HCEC 1CT (cell line): ENCODE data around the gene OPHN1.
A peak's percentile ranks its signal among the peaks of the same experiment; 100 is the strongest.

Experiments used
- DNase-seq: peaks from one replicate; pipeline ENCODE4 v3.0.0-alpha.2; 2017

OPHN1 gene

DNA sequence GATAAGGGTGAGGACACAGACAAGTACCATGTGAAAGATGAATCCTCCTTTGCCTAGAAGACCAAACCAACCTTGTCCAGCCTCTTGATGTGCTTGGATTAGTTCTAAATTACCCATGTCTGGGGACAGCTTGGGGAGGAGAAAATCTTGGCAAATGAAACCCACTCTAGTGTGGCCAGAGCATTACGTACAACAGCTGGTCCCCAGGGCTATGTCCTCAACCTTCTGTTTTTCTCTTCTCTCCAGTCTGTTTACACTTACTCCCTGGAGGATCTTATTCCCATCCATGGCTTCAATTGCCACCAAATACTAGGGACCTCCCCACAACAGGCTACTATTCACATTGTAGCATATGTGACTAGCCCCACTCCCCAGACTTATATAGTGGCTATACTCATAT is 384.5 kb downstream of the OPHN1 start:
- DNase-seq = no peak

DNA sequence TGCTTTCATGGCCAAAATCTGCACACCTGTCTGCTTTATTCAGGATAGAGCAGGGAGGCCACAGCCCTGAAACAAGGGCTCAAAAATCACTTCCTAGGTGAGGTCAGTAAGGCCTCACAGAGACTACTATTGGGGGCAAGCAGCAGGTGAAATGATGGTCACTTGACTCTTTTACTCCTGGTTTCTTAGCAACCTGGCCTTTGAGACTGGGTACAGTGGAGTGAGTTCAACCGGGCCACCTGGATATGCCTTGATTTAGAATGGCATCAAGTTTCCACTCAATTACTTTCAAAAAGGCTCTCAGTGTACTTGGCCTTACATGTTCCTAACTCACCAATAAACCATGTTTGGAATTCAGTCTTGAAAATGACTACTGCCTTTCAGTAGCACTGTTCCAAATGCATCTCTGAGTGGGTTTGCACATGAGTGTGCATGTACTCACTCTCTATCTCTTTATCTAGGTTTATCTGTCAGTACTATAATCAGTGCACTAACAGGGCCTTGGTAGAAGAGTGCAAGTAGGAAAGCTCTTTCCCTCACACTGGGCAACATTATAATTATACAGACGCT is 388.2 kb downstream of the OPHN1 start:
- no peak for DNase-seq

DNA sequence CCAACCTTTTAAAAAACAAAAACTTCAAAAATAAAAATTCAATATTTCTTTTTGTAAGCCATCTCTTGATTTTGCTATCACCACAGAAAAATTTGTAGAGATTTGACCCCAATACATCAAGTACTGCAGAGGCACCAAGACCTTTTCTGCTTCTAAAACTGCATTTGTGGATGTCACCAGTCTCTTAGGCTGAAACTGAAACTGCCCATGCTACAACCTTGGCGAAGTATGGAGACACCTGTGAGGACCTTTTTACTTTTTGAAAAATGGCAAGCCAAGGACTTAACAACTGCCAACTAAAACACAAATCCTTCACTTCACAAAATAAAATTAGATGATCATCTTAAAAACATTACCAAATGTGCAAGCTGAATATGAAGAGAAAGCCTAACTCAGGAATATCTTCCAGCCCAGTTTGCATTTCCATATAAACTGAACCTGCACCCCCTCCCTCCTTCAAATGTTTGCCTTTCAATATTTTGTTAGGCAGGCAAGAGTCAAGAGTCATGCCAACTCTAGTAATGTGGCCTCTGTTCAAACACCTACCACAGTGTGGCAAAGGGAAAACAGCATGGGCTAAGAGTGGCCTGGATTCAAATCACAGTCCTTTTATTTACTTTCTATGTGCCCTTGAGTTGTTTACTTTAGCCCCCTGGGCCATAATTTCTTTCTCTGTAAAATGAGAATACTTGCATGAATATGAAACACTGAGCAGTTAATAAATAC is 389.4 kb downstream of the OPHN1 start:
- DNase-seq = no peak

DNA sequence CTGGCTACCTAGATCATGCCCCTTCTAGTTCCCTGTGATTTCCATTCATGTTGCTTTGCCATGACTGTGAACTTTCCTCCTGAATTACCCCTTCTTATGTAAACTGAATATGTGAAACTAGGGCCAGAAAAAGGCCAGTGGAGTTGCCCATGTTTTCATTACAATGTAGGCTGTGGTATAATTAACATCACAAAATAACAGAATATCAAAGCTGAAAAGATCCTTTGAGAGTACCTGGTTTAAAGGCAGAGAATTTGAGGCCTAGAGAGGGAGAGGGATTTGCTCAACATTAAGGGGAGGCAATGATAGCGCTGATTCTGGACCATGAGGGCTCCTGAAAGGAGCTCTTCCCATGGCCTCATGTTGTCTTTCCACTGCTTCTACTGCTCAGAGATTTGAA is 392.2 kb downstream of the OPHN1 start:
- DNase-seq = no peak

DNA sequence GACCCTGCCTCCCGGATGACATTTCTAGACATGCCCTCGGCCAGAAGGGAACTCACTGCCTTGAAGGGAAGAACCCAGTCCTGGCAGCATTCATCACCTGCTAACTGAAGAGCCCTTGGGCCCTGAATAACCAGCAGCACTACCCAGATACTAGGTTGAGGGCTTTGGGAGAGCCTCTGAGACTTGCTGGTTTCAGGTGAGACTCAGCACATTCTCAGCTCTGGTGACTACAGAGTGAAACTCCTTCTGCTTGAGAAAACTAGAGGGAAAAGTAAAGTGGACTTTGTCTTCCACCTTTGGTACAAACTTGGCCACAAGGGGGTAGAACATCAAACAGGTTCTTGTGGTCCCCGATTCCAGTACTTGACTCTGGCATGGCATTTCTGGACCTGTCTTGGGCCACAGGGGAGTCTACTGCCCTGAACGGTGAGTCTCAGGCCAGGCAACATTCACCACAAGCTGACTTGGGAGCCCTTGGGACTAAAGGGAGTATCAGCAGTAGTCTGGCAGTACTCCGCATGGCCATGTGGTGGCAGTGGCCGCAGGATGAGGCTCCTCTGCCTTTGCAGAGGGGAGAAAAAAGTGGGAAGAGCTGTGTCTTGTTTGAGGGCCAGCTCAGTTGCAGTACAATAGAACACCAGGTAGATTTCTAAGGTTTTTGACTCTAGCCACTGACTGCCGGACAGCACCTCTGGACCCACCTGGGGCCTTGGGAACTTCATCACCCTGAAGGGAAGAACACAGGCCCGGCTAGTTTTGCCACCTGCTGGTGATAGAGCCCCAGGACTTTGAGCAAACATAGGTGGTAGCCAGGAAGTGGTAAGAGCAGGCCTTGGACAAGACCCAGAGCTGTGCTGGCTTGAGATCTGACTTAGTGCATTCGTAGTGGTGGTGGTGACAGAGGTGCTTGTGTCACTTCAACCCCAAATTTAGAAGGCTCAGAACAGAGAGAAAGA is 414.8 kb downstream of the OPHN1 start:
- DNase-seq = peak; percentile 32

DNA sequence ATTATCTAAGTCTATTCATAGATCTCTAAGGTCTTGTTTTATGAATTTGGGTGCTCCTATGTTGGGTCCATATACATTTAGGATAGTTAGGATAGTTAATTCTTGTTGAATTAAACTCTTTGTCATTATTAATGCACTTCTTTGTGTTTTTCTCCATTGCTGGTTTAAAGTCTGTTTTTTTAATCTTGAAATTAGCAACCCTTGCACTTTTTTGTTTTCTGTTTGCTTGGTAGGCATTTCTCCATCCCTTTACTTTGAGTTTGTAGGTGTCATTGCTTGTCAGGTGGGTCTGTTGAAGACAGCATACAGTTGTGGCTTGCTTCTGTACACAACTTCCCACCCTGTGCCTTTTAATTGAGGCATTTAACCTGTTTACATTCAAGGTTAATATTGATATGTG is 434.8 kb downstream of the OPHN1 start:
- DNase-seq = no peak
